Effector memory CD4-positive, alpha-beta T cell (primary cell): ENCODE data around the gene COL23A1.

Experiments
- DNase-seq, 3 donors: peaks; one replicate each; pipeline ENCODE4 v3.0.0-alpha.2; 2020
- H3K27ac ChIP-seq: 2 replicates; pipeline ENCODE4 v1.7.0; 2013; ENCODE audit warnings: mild to moderate bottlenecking, low read length, moderate library complexity; ENCODE audit not compliant: insufficient read depth, poor library complexity, severe bottlenecking
- H3K27me3 ChIP-seq: replicated peaks from 2 replicates; pipeline ENCODE4 v1.7.0; 2013; ENCODE audit warnings: mild to moderate bottlenecking, low read length; ENCODE audit not compliant: insufficient read depth, control insufficient read depth, poor library complexity, severe bottlenecking
- H3K36me3 ChIP-seq: 2 replicates; pipeline ENCODE4 v1.7.0; 2013; ENCODE audit warnings: mild to moderate bottlenecking, low read length, moderate library complexity; ENCODE audit not compliant: control insufficient read depth, insufficient read depth
- H3K4me1 ChIP-seq: 2 replicates; pipeline ENCODE4 v1.7.0; 2013; ENCODE audit warnings: low read length, mild to moderate bottlenecking; ENCODE audit not compliant: control insufficient read depth, insufficient read depth, poor library complexity, severe bottlenecking
- H3K4me3 ChIP-seq: 2 replicates; pipeline ENCODE4 v1.7.0; 2013; ENCODE audit warnings: low read length, low read depth, mild to moderate bottlenecking; ENCODE audit not compliant: insufficient read depth, poor library complexity, severe bottlenecking
- H3K9me3 ChIP-seq: 2 replicates; pipeline ENCODE4 v1.7.0; 2013; ENCODE audit warnings: mild to moderate bottlenecking, low read length, moderate library complexity; ENCODE audit not compliant: control insufficient read depth

Gene COL23A1

GRCh38 chr5:178465228-178465860 is 124.8 kb downstream of the COL23A1 start:
- no peak for DNase-seq
- Histone ChIP-seq H3K36me3 (no peaks in the 10 kb centered on the region), H3K4me3 (no peak overlapping the region), H3K27ac (no peak overlapping the region), H3K27me3 (no peaks in the 10 kb centered on the region), H3K4me1 (no peaks in the 10 kb centered on the region), H3K9me3 (no peaks in the 10 kb centered on the region)

- DNase-seq = no peak
- Histone ChIP-seq H3K27me3 (no peaks in the 10 kb centered on the region), H3K36me3 (no peaks in the 10 kb centered on the region), H3K4me1 (no peaks in the 10 kb centered on the region), H3K4me3 (no peak overlapping the region), H3K9me3 (no peaks in the 10 kb centered on the region), H3K27ac (no peak overlapping the region)
Observed at GRCh38 chr5:178464431-178465048, 125.7 kb downstream of the COL23A1 start.

GRCh38 chr5:178463321-178464155 is 126.7 kb downstream of the COL23A1 start:
- no peaks in the 10 kb centered on the region for H3K4me1 ChIP-seq
- no peaks in the 10 kb centered on the region for H3K36me3 ChIP-seq
- H3K27me3 ChIP-seq = no peaks in the 10 kb centered on the region
- no peak overlapping the region for H3K4me3 ChIP-seq
- no peaks in the 10 kb centered on the region for H3K9me3 ChIP-seq
- no peak for DNase-seq
- no peak overlapping the region for H3K27ac ChIP-seq

- DNase-seq = no peak
- H3K36me3 ChIP-seq = no peaks in the 10 kb centered on the region
- no peaks in the 10 kb centered on the region for H3K4me1 ChIP-seq
- H3K27me3 ChIP-seq = no peaks in the 10 kb centered on the region
- no peak overlapping the region for H3K4me3 ChIP-seq
- no peak overlapping the region for H3K27ac ChIP-seq
- H3K9me3 ChIP-seq = no peaks in the 10 kb centered on the region
Observed at GRCh38 chr5:178462816-178463215, 127.4 kb downstream of the COL23A1 start.

GRCh38 chr5:178462076-178462475 is 128.1 kb downstream of the COL23A1 start:
- Histone ChIP-seq H3K4me3 (no peak overlapping the region), H3K27ac (no peak overlapping the region), H3K4me1 (no peaks in the 10 kb centered on the region), H3K27me3 (no peaks in the 10 kb centered on the region), H3K9me3 (no peaks in the 10 kb centered on the region), H3K36me3 (no peaks in the 10 kb centered on the region)
- no peak for DNase-seq

- no peak overlapping the region for H3K27ac ChIP-seq
Observed at GRCh38 chr5:178461004-178461730, 129.0 kb downstream of the COL23A1 start.

GRCh38 chr5:178460598-178460997 is 129.6 kb downstream of the COL23A1 start:
- DNase-seq = no peak
- Histone ChIP-seq H3K27me3 (no peaks in the 10 kb centered on the region), H3K4me1 (no peaks in the 10 kb centered on the region), H3K27ac (no peak overlapping the region), H3K4me3 (no peak overlapping the region), H3K36me3 (no peaks in the 10 kb centered on the region), H3K9me3 (no peaks in the 10 kb centered on the region)

More at GRCh38 chr5:178461004-178461730, 129.0 kb downstream of the COL23A1 start:
- Histone ChIP-seq H3K27me3 (no peaks in the 10 kb centered on the region), H3K4me1 (no peaks in the 10 kb centered on the region), H3K4me3 (no peak overlapping the region), H3K9me3 (no peaks in the 10 kb centered on the region), H3K36me3 (no peaks in the 10 kb centered on the region)
- no peak for DNase-seq

GRCh38 chr5:178460174-178460573 is 130.0 kb downstream of the COL23A1 start:
- DNase-seq = no peak
- no peak overlapping the region for H3K4me3 ChIP-seq
- H3K9me3 ChIP-seq = no peaks in the 10 kb centered on the region
- H3K4me1 ChIP-seq = no peaks in the 10 kb centered on the region
- no peaks in the 10 kb centered on the region for H3K36me3 ChIP-seq
- H3K27ac ChIP-seq = no peak overlapping the region
- H3K27me3 ChIP-seq = no peaks in the 10 kb centered on the region

- no peaks in the 10 kb centered on the region for H3K36me3 ChIP-seq
- no peak for DNase-seq
- H3K27me3 ChIP-seq = no peaks in the 10 kb centered on the region
- H3K9me3 ChIP-seq = no peaks in the 10 kb centered on the region
- H3K4me1 ChIP-seq = no peaks in the 10 kb centered on the region
- no peak overlapping the region for H3K27ac ChIP-seq
- H3K4me3 ChIP-seq = no peak overlapping the region
Observed at GRCh38 chr5:178458140-178458539, 132.1 kb downstream of the COL23A1 start.
